Effector memory CD8-positive, alpha-beta T cell (primary cell): ENCODE measurements around the gene SERPINB11.

Experiments
- ATAC-seq: fragments of 150-1000 bp; cut with Tn5 transposase; replicated peaks from 2 replicates; pipeline ENCODE4 v1.10.0; 2021; ENCODE audit warnings: mild to moderate bottlenecking, moderate library complexity
- DNase-seq, 3 experiments: peaks; one replicate each; pipeline ENCODE4 v3.0.0; 2021
- H3K27ac Mint-ChIP-seq, 2 donors: one replicate each; pipeline ENCODE4 v1.8.0; 2022; ENCODE audit warnings: mild to moderate bottlenecking in 2 of 2, mixed read lengths in 2 of 2, moderate library complexity in 2 of 2
- H3K27me3 Mint-ChIP-seq, 2 donors: one replicate each; pipeline ENCODE4 v1.8.0; 2022; ENCODE audit warnings: mixed read lengths in 2 of 2
- H3K36me3 Mint-ChIP-seq: one replicate; pipeline ENCODE4 v1.8.0; 2022; ENCODE audit warnings: mild to moderate bottlenecking, moderate library complexity, mixed read lengths; ENCODE audit not compliant: insufficient read depth
- H3K4me1 Mint-ChIP-seq, 2 donors: one replicate each; pipeline ENCODE4 v1.8.0; 2022; ENCODE audit warnings: low read depth in 2 of 2, mixed read lengths in 2 of 2
- H3K4me3 Mint-ChIP-seq, 2 donors: one replicate each; pipeline ENCODE4 v1.8.0; 2022; ENCODE audit warnings: mild to moderate bottlenecking in 2 of 2, mixed read lengths in 2 of 2, moderate library complexity in 2 of 2
- H3K9me3 Mint-ChIP-seq, 2 donors: one replicate each; pipeline ENCODE4 v1.8.0; 2022; ENCODE audit warnings: mixed read lengths in 2 of 2

SERPINB11 gene

DNA sequence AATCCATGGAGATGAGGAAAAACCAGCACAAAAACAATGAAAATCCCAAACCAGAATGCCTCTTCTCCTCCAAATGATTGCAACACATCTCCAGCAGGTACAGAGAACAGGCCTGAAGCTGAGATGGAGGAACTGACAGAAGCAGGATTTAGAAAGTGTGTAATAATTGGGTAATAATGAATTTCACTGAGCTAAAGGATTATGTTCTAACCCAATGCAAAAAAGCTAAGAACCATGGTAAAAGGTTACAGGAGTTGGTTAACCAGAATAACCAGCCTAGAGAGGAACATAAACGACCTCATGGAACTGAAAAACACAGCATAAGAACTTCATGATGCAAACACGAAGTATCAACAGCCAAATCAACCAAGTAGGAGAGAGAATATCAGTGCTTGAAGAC lies 13.7 kb upstream of the SERPINB11 start:
- DNase-seq, result no peak
- Mint-ChIP-seq H3K4me3 (no peak overlapping the region), H3K27ac (no peak overlapping the region), H3K9me3 (peaks cover 6% of the 10 kb centered on the region in 2 donors), H3K36me3 (no peaks in the 10 kb centered on the region), H3K27me3 (peaks cover 0 to 9% of the 10 kb centered on the region in 2 donors), H3K4me1 (no peaks in the 10 kb centered on the region)
- ATAC-seq, result no peak

GRCh38 chr18:63697097-63697660 lies 5.6 kb upstream of the SERPINB11 start:
- Mint-ChIP-seq H3K27ac (no peak overlapping the region), H3K36me3 (no peaks in the 10 kb centered on the region), H3K27me3 (peaks cover 8 to 12% of the 10 kb centered on the region in 2 donors), H3K4me1 (no peaks in the 10 kb centered on the region), H3K4me3 (no peak overlapping the region), H3K9me3 (peaks cover 0 to 3% of the 10 kb centered on the region in 2 donors)
- ATAC-seq (no peak), DNase-seq (no peak)

DNA sequence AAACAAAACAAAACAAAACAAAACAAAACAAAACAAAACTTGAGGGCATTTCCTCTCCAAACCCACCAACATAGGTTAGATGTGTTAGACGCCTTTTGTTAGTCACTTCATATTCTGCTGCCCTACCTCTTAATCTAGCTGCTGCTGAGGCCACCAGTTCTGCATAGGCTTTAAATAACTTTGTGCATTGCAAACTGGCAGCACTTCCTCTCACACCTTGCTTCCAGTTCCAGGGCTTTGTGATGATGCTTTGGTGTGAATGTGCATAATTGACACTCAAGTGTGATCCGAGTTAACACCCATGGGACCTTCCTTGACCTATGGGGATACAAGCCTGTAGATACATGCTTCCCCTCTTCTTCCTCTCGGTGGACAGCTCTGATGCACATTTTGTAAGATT lies 2.3 kb upstream of the SERPINB11 start:
- ATAC-seq, result no peak
- Mint-ChIP-seq H3K9me3 (no peaks in the 10 kb centered on the region), H3K36me3 (no peaks in the 10 kb centered on the region), H3K27ac (no peak overlapping the region), H3K27me3 (peaks cover 8 to 12% of the 10 kb centered on the region in 2 donors), H3K4me3 (no peak overlapping the region), H3K4me1 (no peaks in the 10 kb centered on the region)
- DNase-seq, result no peak

DNA sequence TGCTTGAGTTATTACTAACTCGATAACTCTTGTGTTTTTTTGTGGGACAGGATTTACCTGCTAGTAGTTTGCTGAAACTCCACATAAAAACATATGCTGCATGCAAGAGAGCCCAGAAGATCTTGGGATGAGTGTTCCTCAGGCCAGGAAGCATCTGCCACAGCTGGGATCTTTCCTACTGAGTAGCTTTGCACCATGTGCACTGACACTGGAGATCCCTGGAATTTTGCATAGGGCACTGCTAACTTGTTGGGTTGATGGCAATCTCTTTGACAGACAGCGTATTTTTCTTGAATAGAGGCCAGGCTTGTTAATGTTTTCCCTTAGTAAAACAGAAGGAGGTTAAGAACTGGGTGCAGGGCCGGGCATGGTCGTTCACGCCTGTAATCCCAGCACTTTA lies 808 bp upstream of the SERPINB11 start:
- no peak for ATAC-seq
- Mint-ChIP-seq H3K4me1 (no peaks in the 10 kb centered on the region), H3K27ac (no peak overlapping the region), H3K9me3 (no peaks in the 10 kb centered on the region), H3K27me3 (peaks cover 8 to 12% of the 10 kb centered on the region in 2 donors), H3K36me3 (no peaks in the 10 kb centered on the region), H3K4me3 (no peak overlapping the region)
- DNase-seq, result no peak

DNA sequence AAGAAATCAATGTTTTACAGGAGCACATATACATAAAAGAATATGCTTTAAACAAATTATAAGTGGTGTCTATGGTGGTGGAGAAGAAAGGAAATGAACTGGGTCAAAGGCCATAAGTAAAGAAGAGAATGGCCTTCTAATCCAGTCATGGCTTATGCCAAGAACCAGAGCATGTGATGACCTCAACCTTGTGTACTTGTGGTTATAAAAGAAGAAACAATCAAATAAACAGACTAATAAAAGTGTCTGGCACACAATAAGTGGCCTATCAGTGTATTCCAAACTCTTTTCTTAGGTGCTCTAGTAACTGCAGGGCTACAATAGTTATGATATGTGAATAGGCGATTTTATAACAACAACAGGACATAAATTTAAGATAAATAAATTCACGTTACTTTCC lies 2.6 kb downstream of the SERPINB11 start:
- Mint-ChIP-seq H3K4me1 (no peaks in the 10 kb centered on the region), H3K27me3 (no peaks in the 10 kb centered on the region), H3K27ac (no peak overlapping the region), H3K9me3 (no peaks in the 10 kb centered on the region), H3K4me3 (no peak overlapping the region), H3K36me3 (no peaks in the 10 kb centered on the region)
- DNase-seq, result no peak
- ATAC-seq, result no peak

DNA sequence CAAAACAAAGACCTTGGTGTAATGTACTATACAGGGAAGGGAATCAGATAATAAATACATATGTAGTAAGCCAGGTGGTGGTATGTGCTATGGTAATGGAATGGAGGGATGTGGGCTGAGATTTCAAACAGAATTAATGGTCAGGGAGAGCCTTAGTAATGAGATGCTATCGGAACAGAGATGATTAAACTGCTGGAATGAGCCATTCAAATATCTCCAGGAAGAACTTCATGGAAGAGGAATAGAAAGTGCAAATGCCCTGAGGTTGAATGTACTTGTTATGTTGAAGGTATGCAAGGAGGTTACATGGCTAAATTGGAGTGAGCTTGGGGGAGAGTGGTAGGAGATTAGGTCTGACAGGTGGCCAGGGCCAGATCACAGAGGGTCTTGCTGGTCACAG lies 5.1 kb downstream of the SERPINB11 start:
- Mint-ChIP-seq H3K9me3 (no peaks in the 10 kb centered on the region), H3K27ac (no peak overlapping the region), H3K4me3 (no peak overlapping the region), H3K36me3 (no peaks in the 10 kb centered on the region), H3K27me3 (no peaks in the 10 kb centered on the region), H3K4me1 (no peaks in the 10 kb centered on the region)
- ATAC-seq, result no peak
- no peak for DNase-seq

- no peaks in the 10 kb centered on the region for H3K4me1 Mint-ChIP-seq
- no peak overlapping the region for H3K27ac Mint-ChIP-seq
- ATAC-seq (no peak), DNase-seq (no peak)
- no peaks in the 10 kb centered on the region for H3K36me3 Mint-ChIP-seq
- no peak overlapping the region for H3K4me3 Mint-ChIP-seq
- H3K9me3 Mint-ChIP-seq, result peaks cover 3 to 5% of the 10 kb centered on the region in 2 donors
- H3K27me3 Mint-ChIP-seq, result no peaks in the 10 kb centered on the region
Measured at GRCh38 chr18:63708650-63709049, 5.9 kb downstream of the SERPINB11 start.

GRCh38 chr18:63725682-63726480 lies 23.1 kb downstream of the SERPINB11 start:
- H3K27ac Mint-ChIP-seq, result no peak overlapping the region
- ATAC-seq (no peak), DNase-seq (no peak)
- H3K9me3 Mint-ChIP-seq, result peaks cover 0 to 2% of the 10 kb centered on the region in 2 donors
- peaks cover 12 to 13% of the 10 kb centered on the region in 2 donors for H3K27me3 Mint-ChIP-seq
- no peaks in the 10 kb centered on the region for H3K36me3 Mint-ChIP-seq
- no peaks in the 10 kb centered on the region for H3K4me1 Mint-ChIP-seq
- H3K4me3 Mint-ChIP-seq, result no peak overlapping the region

DNA sequence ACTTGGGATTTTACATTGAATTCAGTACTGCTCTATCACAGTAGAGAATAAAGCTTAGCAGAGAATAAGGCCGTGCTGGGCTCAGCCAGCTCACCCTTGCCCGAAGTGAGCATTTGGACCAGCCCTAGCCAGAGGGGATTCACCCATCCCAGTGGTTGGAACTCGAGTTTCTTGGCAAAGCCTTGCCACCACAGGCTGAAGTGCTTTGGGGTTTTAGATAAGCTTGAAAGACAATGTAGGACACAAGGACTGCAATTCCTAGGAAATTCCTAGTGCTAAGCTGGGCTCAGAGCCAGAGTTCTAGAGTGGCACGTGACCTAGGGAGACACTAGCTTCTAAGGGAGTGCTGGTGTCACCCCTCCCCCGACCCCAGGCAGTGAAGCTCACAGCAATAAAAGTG lies 28.0 kb downstream of the SERPINB11 start:
- H3K4me3 Mint-ChIP-seq, result no peak overlapping the region
- no peak for DNase-seq
- H3K4me1 Mint-ChIP-seq, result no peaks in the 10 kb centered on the region
- H3K27me3 Mint-ChIP-seq, result peaks cover 21 to 24% of the 10 kb centered on the region in 2 donors
- peaks cover 2% of the 10 kb centered on the region for H3K36me3 Mint-ChIP-seq
- H3K27ac Mint-ChIP-seq, result no peak overlapping the region
- no peaks in the 10 kb centered on the region for H3K9me3 Mint-ChIP-seq
- ATAC-seq, result no peak

GRCh38 chr18:63731215-63731614 lies 28.5 kb downstream of the SERPINB11 start:
- Mint-ChIP-seq H3K27me3 (peaks cover 21 to 24% of the 10 kb centered on the region in 2 donors), H3K4me1 (no peaks in the 10 kb centered on the region), H3K27ac (no peak overlapping the region), H3K9me3 (no peaks in the 10 kb centered on the region), H3K36me3 (peaks cover 2% of the 10 kb centered on the region), H3K4me3 (no peak overlapping the region)
- DNase-seq (no peak), ATAC-seq (no peak)

- Mint-ChIP-seq H3K27ac (no peak overlapping the region), H3K9me3 (no peaks in the 10 kb centered on the region), H3K4me3 (no peak overlapping the region), H3K27me3 (peaks cover 1 to 3% of the 10 kb centered on the region in 2 donors), H3K4me1 (no peaks in the 10 kb centered on the region), H3K36me3 (peaks cover 2% of the 10 kb centered on the region)
- ATAC-seq, result no peak
- DNase-seq, result no peak
Measured at GRCh38 chr18:63736876-63737275, 34.1 kb downstream of the SERPINB11 start.

- no peak for ATAC-seq
Measured at GRCh38 chr18:63741769-63742168, 39.0 kb downstream of the SERPINB11 start.

GRCh38 chr18:63747006-63747405 lies 44.2 kb downstream of the SERPINB11 start:
- no peak overlapping the region for H3K4me3 Mint-ChIP-seq
- H3K9me3 Mint-ChIP-seq, result no peaks in the 10 kb centered on the region
- H3K36me3 Mint-ChIP-seq, result no peaks in the 10 kb centered on the region
- no peak for DNase-seq
- no peak overlapping the region for H3K27ac Mint-ChIP-seq
- H3K4me1 Mint-ChIP-seq, result no peaks in the 10 kb centered on the region
- peaks cover 0 to 10% of the 10 kb centered on the region in 2 donors for H3K27me3 Mint-ChIP-seq
- no peak for ATAC-seq

More at GRCh38 chr18:63741769-63742168, 39.0 kb downstream of the SERPINB11 start:
- no peak for DNase-seq
- Mint-ChIP-seq H3K36me3 (no peaks in the 10 kb centered on the region), H3K4me3 (no peak overlapping the region), H3K4me1 (no peaks in the 10 kb centered on the region), H3K27ac (no peak overlapping the region), H3K27me3 (peaks cover 0 to 10% of the 10 kb centered on the region in 2 donors), H3K9me3 (no peaks in the 10 kb centered on the region)

- Mint-ChIP-seq H3K36me3 (no peaks in the 10 kb centered on the region), H3K4me1 (no peaks in the 10 kb centered on the region), H3K9me3 (no peaks in the 10 kb centered on the region), H3K27me3 (peaks cover 0 to 10% of the 10 kb centered on the region in 2 donors), H3K4me3 (no peak overlapping the region), H3K27ac (no peak overlapping the region)
- DNase-seq, result no peak
- no peak for ATAC-seq
Measured at GRCh38 chr18:63749489-63749888, 46.7 kb downstream of the SERPINB11 start.
